Pericardium fibroblast (primary cell): ENCODE data around the gene GPR132. TPM values are rescaled to one million over a fixed set of nuclear protein-coding genes. Genes with fewer than 3 reads are reported as not detected.

ENCODE experiments used
- total RNA-seq: library from RNA; depleted of rRNA; stranded (reverse); fragments of >200 nt; gene quantifications from 2 replicates; pipeline ENCODE4 v1.2.3, GENCODE V29; 2015

Gene GPR132, protein sequence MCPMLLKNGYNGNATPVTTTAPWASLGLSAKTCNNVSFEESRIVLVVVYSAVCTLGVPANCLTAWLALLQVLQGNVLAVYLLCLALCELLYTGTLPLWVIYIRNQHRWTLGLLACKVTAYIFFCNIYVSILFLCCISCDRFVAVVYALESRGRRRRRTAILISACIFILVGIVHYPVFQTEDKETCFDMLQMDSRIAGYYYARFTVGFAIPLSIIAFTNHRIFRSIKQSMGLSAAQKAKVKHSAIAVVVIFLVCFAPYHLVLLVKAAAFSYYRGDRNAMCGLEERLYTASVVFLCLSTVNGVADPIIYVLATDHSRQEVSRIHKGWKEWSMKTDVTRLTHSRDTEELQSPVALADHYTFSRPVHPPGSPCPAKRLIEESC
- 1.4 TPM in 1 of 2 replicates, not detected in the other for total RNA-seq

DNA sequence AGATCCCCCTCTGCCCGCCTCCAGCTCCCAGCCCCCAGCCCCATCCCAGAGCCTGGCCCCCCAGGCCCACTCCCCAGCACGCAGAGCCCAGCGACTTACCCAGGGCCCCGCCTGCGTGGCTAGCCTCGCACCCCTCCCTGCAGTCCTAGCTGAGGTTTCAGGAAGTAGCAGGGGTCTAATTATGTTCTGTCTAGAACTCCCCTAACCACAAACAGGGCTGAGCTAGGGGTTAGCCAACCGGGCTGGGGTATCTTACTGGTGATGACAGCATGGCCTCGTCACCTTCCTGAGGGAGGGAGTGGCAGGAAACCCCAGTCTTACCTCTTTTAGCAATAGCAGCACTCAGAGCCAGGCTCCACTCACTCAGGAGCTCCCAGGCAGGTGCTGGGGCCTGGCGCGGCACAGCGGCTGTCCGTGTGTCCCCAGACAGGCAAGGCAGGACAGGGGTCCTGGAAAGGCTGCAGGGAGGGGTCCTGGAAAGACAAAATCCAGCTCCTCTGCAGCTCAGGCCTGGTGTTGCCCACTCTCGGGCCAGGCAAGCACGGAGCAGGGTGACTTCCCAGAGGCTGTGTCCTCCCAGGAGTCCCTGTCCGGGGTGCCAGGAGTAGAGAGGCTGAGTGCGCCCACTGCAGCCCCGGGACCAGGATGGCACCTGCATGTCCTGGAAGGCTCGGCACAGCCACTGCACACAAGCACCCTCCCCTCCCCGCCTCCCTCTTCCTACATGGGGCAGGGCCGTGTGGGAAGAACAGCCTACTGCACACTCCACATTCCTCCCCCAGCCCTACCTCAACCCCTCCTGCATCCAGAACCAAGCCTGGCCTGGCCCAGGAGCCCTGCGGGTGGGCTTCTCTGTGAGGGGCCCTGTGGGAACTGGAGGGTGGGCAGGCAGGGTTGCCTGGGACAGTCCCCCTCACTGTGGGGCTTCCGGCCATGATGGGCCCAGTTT lies at the start of gene GPR132:
TSS of gene GPR132 (minus strand) at position 151 of the 949 bp plus-strand sequence. CDS start 10,010 bp downstream, outside the sequence.

DNA sequence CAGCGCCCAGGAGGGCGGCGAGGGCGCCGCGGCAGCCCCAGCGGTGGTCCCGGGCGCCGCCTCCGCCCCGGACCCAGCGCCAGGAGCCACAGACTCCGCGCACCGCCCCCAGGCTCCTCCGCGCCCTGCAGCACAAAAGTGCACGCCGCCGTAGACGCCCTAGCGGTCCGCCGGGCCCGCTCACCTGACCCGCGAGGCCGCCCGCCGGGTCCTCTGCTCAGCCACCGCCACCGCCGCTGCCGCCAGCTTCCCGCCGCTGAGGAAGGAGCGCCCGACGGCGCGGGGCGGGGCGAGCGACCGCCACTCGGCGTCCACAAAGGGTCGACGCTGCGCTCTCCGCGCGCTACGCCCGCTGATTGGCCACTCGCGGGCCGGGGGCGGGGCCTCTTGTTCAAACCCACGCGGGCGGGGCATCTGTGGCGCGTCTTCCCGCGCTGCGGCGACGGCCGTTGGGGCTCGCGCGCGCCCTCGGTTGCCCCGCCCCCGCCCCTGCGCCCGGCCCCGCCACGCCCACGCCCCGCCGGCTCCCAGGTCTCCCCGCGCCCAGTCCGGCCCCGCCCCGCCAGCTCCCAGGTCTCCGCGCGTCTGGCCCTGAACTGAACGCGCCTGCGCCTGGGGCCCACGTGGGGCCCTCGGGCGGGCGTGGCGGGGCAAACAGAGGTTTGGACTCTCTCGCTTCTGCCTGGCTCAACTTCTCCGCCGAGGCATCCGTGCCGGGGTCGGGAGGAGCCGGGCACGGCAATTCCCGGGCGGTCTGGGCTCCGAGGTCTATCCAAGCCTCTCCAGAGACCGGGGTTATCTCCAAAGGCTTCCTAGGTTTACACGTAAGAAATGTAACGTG lies 44.2 kb downstream of the GPR132 start, which contains the start of gene CDCA4:
TSS of gene CDCA4 (minus strand) at position 269 of the 841 bp plus-strand sequence. CDS start 9,154 bp downstream, outside the sequence.

Other genes with a start within 250 kb of the GPR132 start
- gene CEP170B, start 200.2 kb downstream of the GPR132 start, total RNA-seq = 5.4 and 12.4 TPM in 2 replicates
- under 0.01 TPM in 1 of 2 replicates, not detected in the other for gene PLD4, start 140.6 kb downstream of the GPR132 start, total RNA-seq
- gene AHNAK2, start 87.1 kb downstream of the GPR132 start, total RNA-seq = 58.5 and 81.1 TPM in 2 replicates
- 8.2 and 8.9 TPM in 2 replicates for gene CLBA1, start 79.6 kb downstream of the GPR132 start, total RNA-seq
- 7.4 and 10.3 TPM in 2 replicates for gene CDCA4, start 44.3 kb downstream of the GPR132 start, total RNA-seq
- gene JAG2, start 103.3 kb upstream of the GPR132 start, total RNA-seq = 0.12 and 1.4 TPM in 2 replicates
- 8.2 and 27.5 TPM in 2 replicates for gene NUDT14, start 115.9 kb upstream of the GPR132 start, total RNA-seq
- 45.9 and 57.3 TPM in 2 replicates for gene BTBD6, start 183.1 kb upstream of the GPR132 start, total RNA-seq
- gene BRF1, start 235.6 kb upstream of the GPR132 start, total RNA-seq = 25.3 and 34.3 TPM in 2 replicates
- gene PACS2, start 249.3 kb upstream of the GPR132 start, total RNA-seq = 46.3 and 56.9 TPM in 2 replicates